ENCODE results near the gene SLC35E1.
"Not testable (repeated sequence)": the region's sequence is repeated elsewhere in the genome, so short reads cannot be mapped to it uniquely, and the experiment has no call there.

Gene SLC35E1

GRCh38 chr19:16581971-16582343 is 9.7 kb upstream of the SLC35E1 start:
- DNase-seq (ENCODE audit: low read depth): no peak

GRCh38 chr19:16581145-16581970 is 9.1 kb upstream of the SLC35E1 start:
- DNase-seq (ENCODE audit: low read depth): no peak

GRCh38 chr19:16579381-16579780 is 7.2 kb upstream of the SLC35E1 start:
- no peak for DNase-seq (ENCODE audit: low read depth)

GRCh38 chr19:16577531-16577985 is 5.3 kb upstream of the SLC35E1 start:
- DNase-seq (ENCODE audit: low read depth): no peak

GRCh38 chr19:16576690-16577530 is 4.7 kb upstream of the SLC35E1 start:
- no peak for DNase-seq (ENCODE audit: low read depth)

- DNase-seq (ENCODE audit: low read depth): no peak
These were observed 3.9 kb upstream of the SLC35E1 start for GRCh38 chr19:16575861-16576689.

- no peak for DNase-seq (ENCODE audit: low read depth)
These were observed 3.1 kb upstream of the SLC35E1 start for GRCh38 chr19:16575282-16575681.

GRCh38 chr19:16573925-16574324 is 1.7 kb upstream of the SLC35E1 start:
- no peak for DNase-seq (ENCODE audit: low read depth)

GRCh38 chr19:16573296-16573695 is 1.1 kb upstream of the SLC35E1 start:
- no peak for DNase-seq (ENCODE audit: low read depth)

GRCh38 chr19:16571822-16572331 is 338 bp downstream of the SLC35E1 start:
- peak; percentile 30 for DNase-seq (ENCODE audit: low read depth)

GRCh38 chr19:16571283-16571682 is 932 bp downstream of the SLC35E1 start:
- DNase-seq (ENCODE audit: low read depth): no peak

- DNase-seq (ENCODE audit: low read depth): no peak
These were observed 2.5 kb downstream of the SLC35E1 start for GRCh38 chr19:16569609-16570320.

- DNase-seq (ENCODE audit: low read depth): no peak
These were observed 5.5 kb downstream of the SLC35E1 start for GRCh38 chr19:16566702-16567101.

- peak; percentile 88 for DNase-seq (ENCODE audit: low read depth)
These were observed 6.1 kb downstream of the SLC35E1 start for GRCh38 chr19:16566161-16566560.

GRCh38 chr19:16564842-16565241 is 7.4 kb downstream of the SLC35E1 start:
- DNase-seq (ENCODE audit: low read depth): no peak

- no peak for DNase-seq (ENCODE audit: low read depth)
These were observed 9.6 kb downstream of the SLC35E1 start for GRCh38 chr19:16562608-16563025.

- DNase-seq (ENCODE audit: low read depth): no peak
These were observed 10.8 kb downstream of the SLC35E1 start for GRCh38 chr19:16561382-16561781.

GRCh38 chr19:16559780-16560276 is 12.4 kb downstream of the SLC35E1 start:
- no peak for DNase-seq (ENCODE audit: low read depth)

GRCh38 chr19:16554776-16555175 is 17.4 kb downstream of the SLC35E1 start:
- DNase-seq (ENCODE audit: low read depth): no peak

GRCh38 chr19:16551902-16552301 is 20.3 kb downstream of the SLC35E1 start:
- DNase-seq (ENCODE audit: low read depth): not testable (repeated sequence)

GRCh38 chr19:16548956-16549355 is 23.3 kb downstream of the SLC35E1 start:
- no peak for DNase-seq (ENCODE audit: low read depth)

Measured in T-helper 22 cell (primary cell).